Measurements from ENCODE around the gene ARHGAP31. TPM values are rescaled to one million over a fixed set of nuclear protein-coding genes. Genes with fewer than 3 reads are reported as not detected.

ARHGAP31 gene
- total RNA-seq, 2 donors from 2014 or later = 11.4 to 11.8 TPM

GRCh38 chr3:119405315-119405714 is 111.1 kb downstream of the ARHGAP31 start:
- ATAC-seq (no peak), DNase-seq (no peak)
- Mint-ChIP-seq H3K36me3 (ENCODE audit: low read depth) (peaks cover 2% of the 10 kb centered on the region), H3K27me3 (no peaks in the 10 kb centered on the region), H3K4me3 (no peak overlapping the region), H3K27ac (no peak overlapping the region), H3K4me1 (peaks cover 5% of the 10 kb centered on the region)
- H3K9me3 ChIP-seq (ENCODE audit: control insufficient read depth, low read length, poor library complexity, severe bottlenecking) = no peaks in the 10 kb centered on the region

GRCh38 chr3:119408243-119408950 is 114.2 kb downstream of the ARHGAP31 start:
- no peak for ATAC-seq
- Mint-ChIP-seq H3K27me3 (no peaks in the 10 kb centered on the region), H3K4me1 (peaks cover 14% of the 10 kb centered on the region), H3K27ac (no peak overlapping the region), H3K36me3 (ENCODE audit: low read depth) (peaks cover 6% of the 10 kb centered on the region), H3K4me3 (no peak overlapping the region)
- no peaks in the 10 kb centered on the region for H3K9me3 ChIP-seq (ENCODE audit: control insufficient read depth, low read length, poor library complexity, severe bottlenecking)
- no peak for DNase-seq

DNA sequence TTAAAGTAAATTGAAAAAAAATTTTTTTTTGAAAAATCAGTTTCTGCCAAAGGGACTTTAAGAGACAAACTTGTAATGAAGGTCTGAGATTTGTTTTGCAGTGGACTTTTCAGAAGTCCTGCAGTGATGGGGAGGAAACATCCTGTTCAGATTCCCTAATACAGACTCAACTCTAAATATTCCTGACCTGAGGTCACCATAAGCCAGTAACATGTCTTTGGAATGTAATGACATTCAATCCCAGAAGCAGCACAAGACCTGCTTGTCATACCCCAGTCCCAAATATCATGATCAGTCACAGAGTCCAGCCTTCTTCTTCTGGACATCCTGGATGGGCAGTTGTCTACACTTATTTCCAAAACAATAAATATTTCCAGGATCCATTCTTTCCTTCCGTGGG is 115.7 kb downstream of the ARHGAP31 start:
- Mint-ChIP-seq H3K4me1 (peaks cover 14% of the 10 kb centered on the region), H3K36me3 (ENCODE audit: low read depth) (peaks cover 6% of the 10 kb centered on the region), H3K4me3 (no peak overlapping the region), H3K27me3 (no peaks in the 10 kb centered on the region), H3K27ac (peak overlapping the region; percentile 6)
- no peaks in the 10 kb centered on the region for H3K9me3 ChIP-seq (ENCODE audit: control insufficient read depth, low read length, poor library complexity, severe bottlenecking)
- DNase-seq = no peak
- no peak for ATAC-seq

GRCh38 chr3:119413603-119414280 is 119.6 kb downstream of the ARHGAP31 start:
- ATAC-seq = no peak
- H3K27ac Mint-ChIP-seq = no peak overlapping the region
- no peak overlapping the region for H3K4me3 Mint-ChIP-seq
- H3K4me1 Mint-ChIP-seq = peaks cover 10% of the 10 kb centered on the region
- no peaks in the 10 kb centered on the region for H3K9me3 ChIP-seq (ENCODE audit: control insufficient read depth, low read length, poor library complexity, severe bottlenecking)
- DNase-seq = no peak
- H3K27me3 Mint-ChIP-seq = no peaks in the 10 kb centered on the region
- H3K36me3 Mint-ChIP-seq (ENCODE audit: low read depth) = peaks cover 6% of the 10 kb centered on the region

DNA sequence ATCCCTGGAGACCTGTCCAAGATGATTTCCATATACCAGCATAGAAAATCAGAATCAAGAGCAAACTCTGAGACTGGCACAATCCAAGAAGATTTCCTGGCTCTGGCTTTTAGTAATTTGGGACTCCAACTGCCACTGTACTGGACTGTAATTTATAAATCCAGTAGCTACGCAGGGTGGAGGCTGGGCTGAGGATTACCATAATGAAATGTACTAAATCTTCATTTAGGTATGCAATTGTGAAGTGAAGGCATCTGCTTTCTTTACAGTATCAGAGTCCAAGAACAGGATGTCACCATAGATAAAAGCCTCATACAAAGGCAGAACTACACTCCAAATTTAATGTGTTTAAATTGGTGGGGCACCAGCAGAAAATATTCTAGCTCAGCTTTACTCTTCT is 122.7 kb downstream of the ARHGAP31 start:
- H3K4me1 Mint-ChIP-seq = peaks cover 4% of the 10 kb centered on the region
- no peaks in the 10 kb centered on the region for H3K36me3 Mint-ChIP-seq (ENCODE audit: low read depth)
- H3K27ac Mint-ChIP-seq = no peak overlapping the region
- no peak for DNase-seq
- H3K27me3 Mint-ChIP-seq = no peaks in the 10 kb centered on the region
- H3K4me3 Mint-ChIP-seq = no peak overlapping the region
- no peaks in the 10 kb centered on the region for H3K9me3 ChIP-seq (ENCODE audit: control insufficient read depth, low read length, poor library complexity, severe bottlenecking)
- no peak for ATAC-seq

- Mint-ChIP-seq H3K4me1 (peaks cover 4% of the 10 kb centered on the region), H3K4me3 (no peak overlapping the region), H3K27ac (no peak overlapping the region), H3K27me3 (no peaks in the 10 kb centered on the region), H3K36me3 (ENCODE audit: low read depth) (no peaks in the 10 kb centered on the region)
- H3K9me3 ChIP-seq (ENCODE audit: control insufficient read depth, low read length, poor library complexity, severe bottlenecking) = no peaks in the 10 kb centered on the region
- DNase-seq (no peak), ATAC-seq (no peak)
Measured at GRCh38 chr3:119417771-119418512, 123.8 kb downstream of the ARHGAP31 start.

DNA sequence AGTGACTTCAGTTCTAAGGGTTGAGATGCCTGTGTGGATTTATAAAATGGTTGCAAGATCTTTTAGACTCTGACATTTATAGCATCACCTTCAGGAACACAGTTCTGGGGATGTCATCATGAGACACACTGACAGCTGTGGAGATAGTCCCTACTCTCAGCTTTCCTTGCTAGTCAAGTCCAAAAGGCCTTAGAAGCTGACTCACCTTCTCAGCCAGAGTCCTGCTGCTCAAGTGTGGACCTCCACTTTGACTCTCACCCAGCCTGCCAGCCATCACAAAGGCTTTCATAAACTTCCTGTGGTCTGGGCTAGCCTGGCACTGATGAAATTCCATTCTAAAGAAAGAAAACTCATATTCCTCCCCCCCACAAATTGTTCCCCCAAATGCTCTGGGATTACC is 124.5 kb downstream of the ARHGAP31 start:
- Mint-ChIP-seq H3K36me3 (ENCODE audit: low read depth) (no peaks in the 10 kb centered on the region), H3K27ac (no peak overlapping the region)
- DNase-seq = no peak

GRCh38 chr3:119420196-119420595 is 126.0 kb downstream of the ARHGAP31 start:
- Mint-ChIP-seq H3K27me3 (no peaks in the 10 kb centered on the region), H3K4me3 (no peak overlapping the region), H3K4me1 (peaks cover 4% of the 10 kb centered on the region), H3K36me3 (ENCODE audit: low read depth) (no peaks in the 10 kb centered on the region), H3K27ac (no peak overlapping the region)
- no peak for DNase-seq
- H3K9me3 ChIP-seq (ENCODE audit: control insufficient read depth, low read length, poor library complexity, severe bottlenecking) = no peaks in the 10 kb centered on the region
- ATAC-seq = no peak

More for the DNA sequence above, 124.5 kb downstream of the ARHGAP31 start:
- Mint-ChIP-seq H3K4me3 (no peak overlapping the region), H3K27me3 (no peaks in the 10 kb centered on the region), H3K4me1 (peaks cover 4% of the 10 kb centered on the region)
- no peaks in the 10 kb centered on the region for H3K9me3 ChIP-seq (ENCODE audit: control insufficient read depth, low read length, poor library complexity, severe bottlenecking)
- no peak for ATAC-seq

DNA sequence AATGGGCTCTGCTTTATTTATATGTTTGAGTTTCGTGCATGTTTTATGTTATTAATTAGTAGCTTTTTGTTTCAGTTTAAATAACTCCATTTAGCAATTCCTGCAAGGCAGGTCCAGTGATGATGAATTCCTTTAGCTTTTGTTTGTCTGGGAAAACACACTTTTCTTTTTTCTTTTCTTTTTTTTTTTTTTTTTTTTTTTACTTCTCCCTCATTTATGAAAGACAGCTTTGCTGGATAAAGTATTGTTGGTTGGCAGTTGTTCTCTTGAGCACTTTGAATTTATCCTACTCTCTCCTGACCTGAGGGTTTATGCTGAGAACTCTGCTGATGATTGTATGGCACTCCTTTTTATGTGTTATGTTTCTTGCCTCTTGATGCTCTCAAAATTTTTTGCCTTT is 133.5 kb downstream of the ARHGAP31 start:
- peaks cover 23% of the 10 kb centered on the region for H3K9me3 ChIP-seq (ENCODE audit: control insufficient read depth, low read length, poor library complexity, severe bottlenecking)

GRCh38 chr3:119428538-119428937 is 134.4 kb downstream of the ARHGAP31 start:
- ATAC-seq (no peak), DNase-seq (no peak)
- Mint-ChIP-seq H3K4me3 (no peak overlapping the region), H3K27ac (no peak overlapping the region), H3K36me3 (ENCODE audit: low read depth) (peaks cover 15% of the 10 kb centered on the region), H3K27me3 (no peaks in the 10 kb centered on the region), H3K4me1 (no peaks in the 10 kb centered on the region)
- peaks cover 23% of the 10 kb centered on the region for H3K9me3 ChIP-seq (ENCODE audit: control insufficient read depth, low read length, poor library complexity, severe bottlenecking)

More for the DNA sequence above, 133.5 kb downstream of the ARHGAP31 start:
- DNase-seq = no peak
- Mint-ChIP-seq H3K27me3 (no peaks in the 10 kb centered on the region), H3K27ac (no peak overlapping the region), H3K36me3 (ENCODE audit: low read depth) (peaks cover 13% of the 10 kb centered on the region), H3K4me3 (no peak overlapping the region), H3K4me1 (no peaks in the 10 kb centered on the region)
- no peak for ATAC-seq

DNA sequence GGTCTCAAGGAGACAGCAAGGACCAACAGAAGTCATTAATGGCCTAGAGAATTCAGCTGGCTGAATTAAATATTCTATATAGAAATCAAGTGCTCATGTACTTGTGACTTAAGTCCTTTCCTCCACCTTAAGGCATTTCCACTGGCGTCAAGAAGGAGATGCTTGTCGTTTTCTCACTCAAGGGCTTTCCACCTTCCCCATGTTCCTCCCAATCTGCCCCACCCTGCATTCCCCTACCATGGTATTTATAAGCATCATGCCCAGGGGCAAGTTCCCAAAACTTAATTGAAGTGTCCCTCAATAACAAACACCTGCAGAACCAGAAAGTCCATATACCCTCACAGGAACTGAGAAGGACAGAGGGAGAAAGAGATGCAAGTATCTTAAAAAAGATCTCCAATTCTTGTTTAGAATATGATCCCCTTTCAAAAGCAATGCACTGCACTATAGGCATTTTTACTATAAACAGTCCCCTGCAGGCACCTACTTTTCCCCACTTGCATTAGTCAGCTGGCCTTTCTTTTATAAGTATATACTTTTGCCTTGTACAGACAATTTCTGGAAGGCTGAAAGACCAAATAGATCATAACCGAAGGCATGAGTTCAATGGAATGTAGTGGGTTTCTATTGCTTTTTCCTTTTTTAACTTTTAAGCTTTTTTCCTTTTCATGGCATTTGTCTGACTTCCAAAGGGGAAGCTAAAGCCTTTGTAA is 139.6 kb downstream of the ARHGAP31 start:
- H3K9me3 ChIP-seq (ENCODE audit: control insufficient read depth, low read length, poor library complexity, severe bottlenecking) = peaks cover 8% of the 10 kb centered on the region
- H3K4me1 Mint-ChIP-seq = no peaks in the 10 kb centered on the region
- no peak overlapping the region for H3K4me3 Mint-ChIP-seq
- peaks cover 26% of the 10 kb centered on the region for H3K36me3 Mint-ChIP-seq (ENCODE audit: low read depth)
- peak overlapping the region; percentile 4 for H3K27ac Mint-ChIP-seq
- H3K27me3 Mint-ChIP-seq = no peaks in the 10 kb centered on the region
- DNase-seq (no peak), ATAC-seq (no peak)

DNA sequence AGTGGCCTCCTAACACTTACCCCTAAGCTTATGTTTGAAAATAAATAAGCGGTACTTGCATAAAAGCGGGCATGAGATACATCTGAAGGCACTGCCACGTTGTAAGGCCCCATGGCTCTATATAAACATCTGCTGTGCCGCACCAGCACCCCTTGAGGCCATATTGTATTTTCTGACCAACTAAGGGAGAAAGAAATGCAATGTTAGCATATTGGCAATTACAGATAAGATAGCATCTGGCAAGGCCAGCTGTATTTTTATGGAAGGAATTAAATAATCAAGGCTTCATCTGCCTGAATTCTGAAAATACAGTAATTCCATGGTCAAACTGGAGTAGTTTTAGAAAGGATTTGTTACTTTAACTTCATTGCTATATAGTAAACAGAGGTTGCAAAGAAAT is 140.5 kb downstream of the ARHGAP31 start:
- no peaks in the 10 kb centered on the region for H3K27me3 Mint-ChIP-seq
- DNase-seq (no peak), ATAC-seq (no peak)
- H3K4me1 Mint-ChIP-seq = no peaks in the 10 kb centered on the region
- peaks cover 22% of the 10 kb centered on the region for H3K36me3 Mint-ChIP-seq (ENCODE audit: low read depth)
- no peak overlapping the region for H3K4me3 Mint-ChIP-seq
- H3K27ac Mint-ChIP-seq = no peak overlapping the region
- H3K9me3 ChIP-seq (ENCODE audit: control insufficient read depth, low read length, poor library complexity, severe bottlenecking) = peaks cover 2% of the 10 kb centered on the region

DNA sequence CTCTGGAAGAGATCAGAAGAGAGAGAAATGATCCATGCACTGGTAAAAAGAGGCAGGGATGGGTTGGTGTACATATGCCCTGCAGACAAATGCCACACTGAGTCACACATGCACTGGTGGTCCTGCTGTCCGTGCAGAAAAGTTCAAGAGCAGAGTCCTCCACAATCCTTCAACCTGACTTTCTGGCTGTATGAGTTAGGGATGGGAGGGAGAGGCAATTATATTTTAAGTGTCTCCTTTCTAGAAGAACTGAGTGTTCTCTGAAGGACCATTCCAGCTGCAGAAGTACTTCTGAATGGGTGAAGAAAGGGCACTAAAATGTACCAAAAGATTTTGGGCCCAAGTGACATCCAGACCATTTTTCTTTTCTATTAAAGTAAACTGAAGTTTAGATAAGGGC is 142.8 kb downstream of the ARHGAP31 start:
- Mint-ChIP-seq H3K36me3 (ENCODE audit: low read depth) (peaks cover 18% of the 10 kb centered on the region), H3K27me3 (no peaks in the 10 kb centered on the region), H3K4me1 (no peaks in the 10 kb centered on the region), H3K27ac (no peak overlapping the region), H3K4me3 (no peak overlapping the region)
- DNase-seq (no peak), ATAC-seq (no peak)
- H3K9me3 ChIP-seq (ENCODE audit: control insufficient read depth, low read length, poor library complexity, severe bottlenecking) = no peaks in the 10 kb centered on the region
